GM15510 (cell line): Measurements from ENCODE around the gene SEMA4B.

ENCODE experiments used
- POLR2A ChIP-seq: IDR thresholded peaks from 3 replicates; pipeline ENCODE4 v1.6.1; 2011; ENCODE audit warnings: borderline replicate concordance; ENCODE audit not compliant: insufficient read length; ENCODE audit errors: extremely low read depth

SEMA4B gene

GRCh38 chr15:90192961-90193786 is 8.0 kb upstream of the SEMA4B start:
- no peak for TF ChIP-seq POLR2A

GRCh38 chr15:90194655-90195054 is 6.5 kb upstream of the SEMA4B start:
- no peak for TF ChIP-seq POLR2A

- no peak for TF ChIP-seq POLR2A
These were observed 498 bp upstream of the SEMA4B start for GRCh38 chr15:90200534-90201129.

- no peak for TF ChIP-seq POLR2A
These were observed 830 bp downstream of the SEMA4B start for GRCh38 chr15:90201944-90202375.

- TF ChIP-seq POLR2A: no peak
These were observed 1.8 kb downstream of the SEMA4B start for GRCh38 chr15:90202929-90203328.

GRCh38 chr15:90203473-90203872 is 2.3 kb downstream of the SEMA4B start:
- no peak for TF ChIP-seq POLR2A

- no peak for TF ChIP-seq POLR2A
These were observed 2.8 kb downstream of the SEMA4B start for GRCh38 chr15:90203922-90204321.

GRCh38 chr15:90205050-90205848 is 4.1 kb downstream of the SEMA4B start:
- no peak for TF ChIP-seq POLR2A

GRCh38 chr15:90205886-90206285 is 4.8 kb downstream of the SEMA4B start:
- no peak for TF ChIP-seq POLR2A

GRCh38 chr15:90207252-90207651 is 6.1 kb downstream of the SEMA4B start:
- no peak for TF ChIP-seq POLR2A

- TF ChIP-seq POLR2A: no peak
These were observed 7.2 kb downstream of the SEMA4B start for GRCh38 chr15:90208356-90208755.

- TF ChIP-seq POLR2A: no peak
These were observed 8.5 kb downstream of the SEMA4B start for GRCh38 chr15:90209591-90209990.

- TF ChIP-seq POLR2A: no peak
These were observed 9.5 kb downstream of the SEMA4B start for GRCh38 chr15:90210593-90210992.

- TF ChIP-seq POLR2A: no peak
These were observed 9.9 kb downstream of the SEMA4B start for GRCh38 chr15:90211009-90211408.

GRCh38 chr15:90211440-90212143 is 10.5 kb downstream of the SEMA4B start:
- TF ChIP-seq POLR2A: no peak
